ENCODE measurements around the gene EFCAB9. TPM values are rescaled to one million over a fixed set of nuclear protein-coding genes. Genes with fewer than 3 reads are reported as not detected.

The EFCAB9 gene
- not detected in 2 replicates for total RNA-seq

GRCh38 chr5:172193872-172194271 is at the start of gene EFCAB9:
TSS of gene EFCAB9 (plus strand) at chr5:172194172. CDS start at chr5:172194173, 1 bp downstream.

GRCh38 chr5:172188033-172188892 is 5.7 kb upstream of the EFCAB9 start, which contains the start of gene STK10:
TSS of gene STK10 (minus strand) at chr5:172188224. CDS start at chr5:172188042, 182 bp downstream.

Small RNA genes within 50 kb of the gene (small RNA-seq; reads per million reads assigned to genes)
- not detected for gene RF00191

Other genes starting within 250 kb of the EFCAB9 start
- 48.1 and 66.9 TPM in 2 replicates for gene FBXW11, start 187.5 kb upstream of the EFCAB9 start, total RNA-seq
- gene STK10, start 5.9 kb upstream of the EFCAB9 start, total RNA-seq: 21.7 and 42.2 TPM in 2 replicates
- 14.0 and 16.6 TPM in 2 replicates for gene UBTD2, start 89.6 kb downstream of the EFCAB9 start, total RNA-seq

Measured in subcutaneous preadipocyte (primary cell).